Gastrocnemius medialis (tissue), 4 donors: Measurements from ENCODE around the gene TPR.

Source experiments
- POLR2A ChIP-seq, 2 donors: fragments of 450-650 bp; IDR thresholded peaks; one replicate each; pipeline ENCODE4 v1.6.1; 2017; ENCODE audit warnings: antibody characterized with exemption in 2 of 2, mild to moderate bottlenecking in 2 of 2, moderate library complexity in 2 of 2
- TF ChIP-seq, protein P1 (sequence below), 5 experiments: fragments of 450-650 bp in 3 of 5; fragments of 200-600 bp in 2 of 5; sonication (generic) in 2 of 5; IDR thresholded peaks in 4 of 5; conservative IDR thresholded peaks in 1 of 5; 1 replicate in 4 of 5; 2 replicates in 1 of 5; pipeline ENCODE4 v1.5.1; 2016 to 2019; ENCODE audit warnings: antibody characterized with exemption in 5 of 5, mild to moderate bottlenecking in 3 of 5, moderate library complexity in 3 of 5

DNA sequence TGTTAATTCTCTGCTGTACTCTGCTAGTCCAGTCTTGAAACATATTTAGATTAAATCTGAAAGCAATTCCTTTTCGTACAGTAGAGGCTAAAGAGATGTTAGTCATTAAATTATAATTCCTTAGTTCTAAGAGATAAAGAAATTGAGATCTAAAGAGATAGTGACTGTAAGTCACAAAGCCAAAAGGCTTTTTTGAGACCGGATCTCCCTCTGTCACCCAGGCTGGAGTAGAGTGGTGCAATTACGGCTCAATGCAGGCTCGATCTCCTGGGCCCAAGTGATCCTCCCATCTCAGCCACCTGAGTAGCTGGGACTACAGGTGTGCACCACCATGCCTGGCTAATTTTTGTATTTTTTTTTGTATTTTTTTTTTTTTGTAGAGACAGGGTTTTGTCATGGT, 64.7 kb downstream of the TPR start:
- TF ChIP-seq, protein P1, sequence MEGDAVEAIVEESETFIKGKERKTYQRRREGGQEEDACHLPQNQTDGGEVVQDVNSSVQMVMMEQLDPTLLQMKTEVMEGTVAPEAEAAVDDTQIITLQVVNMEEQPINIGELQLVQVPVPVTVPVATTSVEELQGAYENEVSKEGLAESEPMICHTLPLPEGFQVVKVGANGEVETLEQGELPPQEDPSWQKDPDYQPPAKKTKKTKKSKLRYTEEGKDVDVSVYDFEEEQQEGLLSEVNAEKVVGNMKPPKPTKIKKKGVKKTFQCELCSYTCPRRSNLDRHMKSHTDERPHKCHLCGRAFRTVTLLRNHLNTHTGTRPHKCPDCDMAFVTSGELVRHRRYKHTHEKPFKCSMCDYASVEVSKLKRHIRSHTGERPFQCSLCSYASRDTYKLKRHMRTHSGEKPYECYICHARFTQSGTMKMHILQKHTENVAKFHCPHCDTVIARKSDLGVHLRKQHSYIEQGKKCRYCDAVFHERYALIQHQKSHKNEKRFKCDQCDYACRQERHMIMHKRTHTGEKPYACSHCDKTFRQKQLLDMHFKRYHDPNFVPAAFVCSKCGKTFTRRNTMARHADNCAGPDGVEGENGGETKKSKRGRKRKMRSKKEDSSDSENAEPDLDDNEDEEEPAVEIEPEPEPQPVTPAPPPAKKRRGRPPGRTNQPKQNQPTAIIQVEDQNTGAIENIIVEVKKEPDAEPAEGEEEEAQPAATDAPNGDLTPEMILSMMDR (IDR thresholded peaks at IDR 0.05 in 4 of 5, conservative IDR thresholded peaks at IDR 0.05 in 1 of 5) = no peak
- TF ChIP-seq POLR2A (IDR thresholded peaks at IDR 0.05) = no peak
